Heart left ventricle (tissue), 13 donors: ENCODE results near the gene MORF4L2.

ENCODE experiments used
- POLR2A ChIP-seq, 2 donors: fragments of 450-650 bp; IDR thresholded peaks; one replicate each; pipeline ENCODE4 v1.6.1; 2017; ENCODE audit warnings: antibody characterized with exemption in 2 of 2, mild to moderate bottlenecking in 2 of 2, moderate library complexity in 2 of 2
- TF ChIP-seq, protein P1 (sequence below), 12 donors: fragments of 200-600 bp; sonication (generic) in 4 of 12; IDR thresholded peaks; one replicate each; pipeline versions ENCODE4 v1.5.0 to v1.8.0; 2018 to 2022; ENCODE audit warnings: antibody characterized with exemption in 12 of 12, mild to moderate bottlenecking in 5 of 12
- donor health status: ischemic (EF 13 %, LVEDD 7.1; RV severe dilation, severe dysfunction).
- donor health status: DM: no; HTN: yes; CAD: no.
- donor health status: DM: no; HTN: no; CAD: no.
- donor health status: ischemic (EF 25% LVEDD 6.9; RV normal size, moderate dysfunction).
- donor health status: ischemic (EF 25% LVEDD 5.7; RV mildly dilated, moderate dysfunction).
- donor health status: ischemic (EF 35%, LVEDD 5.7; RV mildly dilated, moderate dysfunction).
- donor health status: nonischemic (EF 11% LVEDD 7.7; RV severe dilation, severe dysfunction).
- donor health status: DM: yes; HTN: yes; CAD: no.
- donor health status: PGD.
- donor health status: ischemic (EF 29% LVEDD 5.4; RV normal size, mild dysfunction).
- donor health status: nonischemic (EF 23%, LVEDD 6.1; RV moderate dilation, normal function).

DNA sequence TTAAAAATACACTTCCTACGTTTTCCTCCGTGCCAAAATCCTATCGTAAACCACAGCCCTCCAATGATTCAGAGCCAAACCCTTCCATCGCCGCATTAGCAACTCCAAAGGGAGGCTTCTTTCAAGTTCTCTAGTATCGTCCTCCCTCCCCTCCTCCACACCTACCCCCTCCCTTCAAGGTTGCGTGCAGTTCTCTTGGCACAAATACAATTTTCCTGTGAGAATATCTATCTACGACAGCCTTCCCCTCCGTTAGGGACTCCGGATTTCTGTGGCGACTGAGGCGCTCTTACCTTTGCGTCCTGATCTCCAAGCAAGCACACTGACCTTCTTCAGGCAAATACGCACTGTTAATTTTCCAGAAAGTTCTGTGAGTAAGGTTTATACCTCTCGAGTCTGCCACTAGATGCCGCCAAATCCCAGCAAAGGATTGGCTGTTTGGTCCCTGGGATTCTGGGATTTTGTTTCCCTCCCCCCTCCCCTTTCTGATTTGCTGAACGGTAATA, 1.2 kb upstream of the MORF4L2 start:
- TF ChIP-seq, protein P1, sequence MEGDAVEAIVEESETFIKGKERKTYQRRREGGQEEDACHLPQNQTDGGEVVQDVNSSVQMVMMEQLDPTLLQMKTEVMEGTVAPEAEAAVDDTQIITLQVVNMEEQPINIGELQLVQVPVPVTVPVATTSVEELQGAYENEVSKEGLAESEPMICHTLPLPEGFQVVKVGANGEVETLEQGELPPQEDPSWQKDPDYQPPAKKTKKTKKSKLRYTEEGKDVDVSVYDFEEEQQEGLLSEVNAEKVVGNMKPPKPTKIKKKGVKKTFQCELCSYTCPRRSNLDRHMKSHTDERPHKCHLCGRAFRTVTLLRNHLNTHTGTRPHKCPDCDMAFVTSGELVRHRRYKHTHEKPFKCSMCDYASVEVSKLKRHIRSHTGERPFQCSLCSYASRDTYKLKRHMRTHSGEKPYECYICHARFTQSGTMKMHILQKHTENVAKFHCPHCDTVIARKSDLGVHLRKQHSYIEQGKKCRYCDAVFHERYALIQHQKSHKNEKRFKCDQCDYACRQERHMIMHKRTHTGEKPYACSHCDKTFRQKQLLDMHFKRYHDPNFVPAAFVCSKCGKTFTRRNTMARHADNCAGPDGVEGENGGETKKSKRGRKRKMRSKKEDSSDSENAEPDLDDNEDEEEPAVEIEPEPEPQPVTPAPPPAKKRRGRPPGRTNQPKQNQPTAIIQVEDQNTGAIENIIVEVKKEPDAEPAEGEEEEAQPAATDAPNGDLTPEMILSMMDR (IDR thresholded peaks at IDR 0.05), result peak; percentile 25 to 71 (median 56)
- no peak for TF ChIP-seq POLR2A (IDR thresholded peaks at IDR 0.05)
